Fibroblast of lung (primary cell): ENCODE results near the gene INPP5A. TPM values are rescaled to one million over a fixed set of nuclear protein-coding genes. Genes with fewer than 3 reads are reported as not detected.
"Not testable (repeated sequence)": the region's sequence is repeated elsewhere in the genome, so short reads cannot be mapped to it uniquely, and the experiment has no call there.

Experiments used
- DNase-seq, 2 donors: peaks; one replicate each; pipeline versions ENCODE4 v3.0.0 to v3.0.0-alpha.2; 2010; ENCODE audit warnings: low read depth in 2 of 2
- H2AFZ ChIP-seq: 2 replicates; pipeline ENCODE4 v1.5.1; 2012; ENCODE audit warnings: low read length, control low read depth, inconsistent platforms
- H3K27ac ChIP-seq: 2 replicates; pipeline ENCODE4 v1.5.1; 2011; ENCODE audit warnings: low read length, control low read depth; ENCODE audit not compliant: insufficient read depth
- H3K27me3 ChIP-seq: 2 replicates; pipeline ENCODE4 v1.5.1; 2011; ENCODE audit warnings: mild to moderate bottlenecking, low read length; ENCODE audit not compliant: control insufficient read depth, insufficient read depth
- H3K36me3 ChIP-seq: 2 replicates; pipeline ENCODE4 v1.5.1; 2011; ENCODE audit warnings: low read length; ENCODE audit not compliant: control insufficient read depth, insufficient read depth
- H3K4me1 ChIP-seq: 2 replicates; pipeline ENCODE4 v1.5.1; 2011; ENCODE audit warnings: low read length; ENCODE audit not compliant: control insufficient read depth, insufficient read depth; ENCODE audit errors: extremely low read depth
- H3K4me2 ChIP-seq: 2 replicates; pipeline ENCODE4 v1.5.1; 2011; ENCODE audit warnings: low read length, control low read depth; ENCODE audit not compliant: insufficient read depth; ENCODE audit errors: extremely low read depth
- H3K4me3 ChIP-seq, 4 experiments: fragments of 200-600 bp in 1 of 4; sonication (generic) in 1 of 4; replicated peaks in 1 of 4; 2 replicates each; pipeline ENCODE4 v1.5.1; 2011 to 2016; ENCODE audit warnings: low read length in 4 of 4, low read depth in 3 of 4, mild to moderate bottlenecking in 3 of 4, control low read depth in 2 of 4, inconsistent platforms in 1 of 4, mixed read lengths in 1 of 4; ENCODE audit not compliant: insufficient read depth in 1 of 4; ENCODE audit errors: control extremely low read depth in 1 of 4
- H3K79me2 ChIP-seq: 2 replicates; pipeline ENCODE4 v1.5.1; 2012; ENCODE audit warnings: mild to moderate bottlenecking, low read length, inconsistent platforms; ENCODE audit not compliant: control insufficient read depth, insufficient read depth
- H3K9ac ChIP-seq: 2 replicates; pipeline ENCODE4 v1.5.1; 2011; ENCODE audit warnings: mild to moderate bottlenecking, low read length, control low read depth; ENCODE audit not compliant: insufficient read depth
- H3K9me3 ChIP-seq: 2 replicates; pipeline ENCODE4 v1.5.1; 2012; ENCODE audit warnings: low read depth, low read length; ENCODE audit not compliant: control insufficient read depth, insufficient read depth
- H4K20me1 ChIP-seq: 2 replicates; pipeline ENCODE4 v1.5.1; 2011; ENCODE audit warnings: low read length; ENCODE audit not compliant: control insufficient read depth, insufficient read depth; ENCODE audit errors: extremely low read depth
- CTCF ChIP-seq, 2 donors: IDR thresholded peaks in 1 of 2; conservative IDR thresholded peaks in 1 of 2; 1 replicate in 1 of 2; 2 replicates in 1 of 2; pipeline ENCODE4 v1.5.1; 2011 to 2012; ENCODE audit warnings: low read length in 2 of 2, control low read depth in 1 of 2, inconsistent platforms in 1 of 2, low read depth in 1 of 2, mild to moderate bottlenecking in 1 of 2
- EZH2 ChIP-seq: IDR thresholded peaks from 2 replicates; pipeline ENCODE4 v1.5.1; 2012; ENCODE audit warnings: low read length, control low read depth, mild to moderate bottlenecking; ENCODE audit errors: missing control alignments
- polyA plus RNA-seq, 2 donors: library from polyadenylated mRNA; depleted of rRNA in 1 of 2; stranded (reverse) in 1 of 2; unstranded in 1 of 2; fragments of >200 nt; gene quantifications; 2 replicates each; pipeline ENCODE4 v1.2.1, GENCODE V29; 2011 to 2012; ENCODE audit warnings: missing spikeins in 1 of 2
- total RNA-seq: library from RNA; depleted of rRNA; stranded (reverse); fragments of >200 nt; gene quantifications from 2 replicates; pipeline ENCODE4 v1.2.1, GENCODE V29; 2014

The INPP5A gene
- total and polyA plus RNA-seq, 2 donors (not counting 1 experiment from before 2014, with no cell fraction given), result 24.6 to 39.9 TPM

GRCh38 chr10:132768346-132769248 lies 231.0 kb downstream of the INPP5A start:
- Histone ChIP-seq H3K27me3 (no peaks in the 10 kb centered on the region), H4K20me1 (no peaks in the 10 kb centered on the region), H3K9me3 (no peaks in the 10 kb centered on the region), H3K4me1 (no peaks in the 10 kb centered on the region), H3K36me3 (no peaks in the 10 kb centered on the region), H3K79me2 (no peaks in the 10 kb centered on the region), H3K4me2 (no peak overlapping the region), H3K4me3 (no peak overlapping the region), H3K27ac (no peak overlapping the region), H2AFZ (no peak overlapping the region), H3K9ac (no peak overlapping the region)
- TF ChIP-seq EZH2 (no peak), CTCF (conservative IDR thresholded peaks at IDR 0.05 in 1 of 2, IDR thresholded peaks at IDR 0.05 in 1 of 2; ENCODE audit: low read depth in 1 of 2, low read length in 2 of 2) (no peak)
- no peak for DNase-seq

- Histone ChIP-seq H3K27me3 (no peaks in the 10 kb centered on the region), H3K4me2 (no peak overlapping the region), H3K4me1 (no peaks in the 10 kb centered on the region), H3K36me3 (no peaks in the 10 kb centered on the region), H3K9ac (no peak overlapping the region), H2AFZ (no peak overlapping the region), H3K27ac (no peak overlapping the region), H3K4me3 (no peak overlapping the region), H3K79me2 (no peaks in the 10 kb centered on the region), H4K20me1 (no peaks in the 10 kb centered on the region), H3K9me3 (no peaks in the 10 kb centered on the region)
- DNase-seq, result no peak
- TF ChIP-seq EZH2, result no peak
Measured at GRCh38 chr10:132770061-132771021, 232.8 kb downstream of the INPP5A start.

- DNase-seq, H3K9ac ChIP-seq, H3K4me1 ChIP-seq, H3K79me2 ChIP-seq, H3K27ac ChIP-seq, H3K4me2 ChIP-seq, H2AFZ ChIP-seq, H3K4me3 ChIP-seq, H3K27me3 ChIP-seq, H4K20me1 ChIP-seq, H3K9me3 ChIP-seq, H3K36me3 ChIP-seq: not testable (repeated sequence)
Measured at GRCh38 chr10:132772816-132773215, 235.2 kb downstream of the INPP5A start.
